GM19240 (cell line): ENCODE measurements around the gene IFITM5.
A peak's percentile ranks its signal among the peaks of the same experiment; 100 is the strongest.
"Not testable (repeated sequence)": the region's sequence is repeated elsewhere in the genome, so short reads cannot be mapped to it uniquely, and the experiment has no call there.

ENCODE experiments used
- DNase-seq: peaks from one replicate; pipeline ENCODE4 v3.0.0; 2011; ENCODE audit warnings: low spot score; ENCODE audit not compliant: insufficient read length

Gene IFITM5

GRCh38 chr11:328012-328411 is 28.7 kb upstream of the IFITM5 start:
- DNase-seq: no peak

- no peak for DNase-seq
These were observed 28.2 kb upstream of the IFITM5 start for GRCh38 chr11:327581-327923.

GRCh38 chr11:326842-327580 is 27.7 kb upstream of the IFITM5 start:
- DNase-seq: no peak

- DNase-seq: no peak
These were observed 27.2 kb upstream of the IFITM5 start for GRCh38 chr11:326592-326841.

GRCh38 chr11:325796-326591 is 26.7 kb upstream of the IFITM5 start:
- no peak for DNase-seq

GRCh38 chr11:324593-325517 is 25.5 kb upstream of the IFITM5 start:
- DNase-seq: not testable (repeated sequence)

DNA sequence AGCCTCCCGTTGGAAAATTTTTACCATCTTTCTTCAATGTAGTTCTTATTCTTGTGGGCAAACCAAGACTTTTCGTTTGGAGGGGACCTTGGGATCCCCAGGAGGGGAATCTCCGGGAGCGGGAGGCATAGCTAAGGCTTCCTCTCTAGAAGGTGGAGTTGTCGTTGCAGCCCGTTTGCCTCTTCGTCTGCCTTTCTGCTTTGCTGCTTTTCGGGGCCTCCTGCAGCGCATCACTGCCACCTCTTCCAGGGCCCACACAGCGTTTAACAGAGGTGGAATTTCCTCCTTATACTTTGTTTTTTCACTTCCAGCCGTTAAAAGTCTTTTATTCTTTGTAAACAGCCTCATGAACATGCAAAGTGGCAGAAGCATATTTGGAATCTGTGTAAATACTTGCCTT is 24.8 kb upstream of the IFITM5 start:
- no peak for DNase-seq

DNA sequence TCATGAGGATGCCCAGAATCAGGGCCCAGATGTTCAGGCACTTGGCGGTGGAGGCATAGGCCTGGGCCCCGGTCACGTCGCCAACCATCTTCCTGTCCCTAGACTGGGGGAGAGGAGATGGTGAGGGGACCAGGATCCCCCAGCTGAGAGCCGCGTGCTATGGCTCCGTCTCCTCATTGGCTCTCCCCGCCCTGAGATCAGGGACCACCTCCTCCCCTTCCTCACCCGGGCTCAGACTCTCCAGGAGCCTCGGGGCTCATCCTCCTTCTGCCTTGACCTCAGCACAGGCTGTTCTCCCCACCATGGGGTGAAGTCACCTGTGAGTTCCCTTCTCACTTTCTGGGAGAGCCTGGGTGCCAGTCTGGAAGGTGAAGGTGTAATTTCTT is 20.6 kb upstream of the IFITM5 start:
- DNase-seq: not testable (repeated sequence)

GRCh38 chr11:319121-319887 is 20.0 kb upstream of the IFITM5 start:
- DNase-seq: not testable (repeated sequence)

- DNase-seq: not testable (repeated sequence)
These were observed 19.2 kb upstream of the IFITM5 start for GRCh38 chr11:318405-319120.

DNA sequence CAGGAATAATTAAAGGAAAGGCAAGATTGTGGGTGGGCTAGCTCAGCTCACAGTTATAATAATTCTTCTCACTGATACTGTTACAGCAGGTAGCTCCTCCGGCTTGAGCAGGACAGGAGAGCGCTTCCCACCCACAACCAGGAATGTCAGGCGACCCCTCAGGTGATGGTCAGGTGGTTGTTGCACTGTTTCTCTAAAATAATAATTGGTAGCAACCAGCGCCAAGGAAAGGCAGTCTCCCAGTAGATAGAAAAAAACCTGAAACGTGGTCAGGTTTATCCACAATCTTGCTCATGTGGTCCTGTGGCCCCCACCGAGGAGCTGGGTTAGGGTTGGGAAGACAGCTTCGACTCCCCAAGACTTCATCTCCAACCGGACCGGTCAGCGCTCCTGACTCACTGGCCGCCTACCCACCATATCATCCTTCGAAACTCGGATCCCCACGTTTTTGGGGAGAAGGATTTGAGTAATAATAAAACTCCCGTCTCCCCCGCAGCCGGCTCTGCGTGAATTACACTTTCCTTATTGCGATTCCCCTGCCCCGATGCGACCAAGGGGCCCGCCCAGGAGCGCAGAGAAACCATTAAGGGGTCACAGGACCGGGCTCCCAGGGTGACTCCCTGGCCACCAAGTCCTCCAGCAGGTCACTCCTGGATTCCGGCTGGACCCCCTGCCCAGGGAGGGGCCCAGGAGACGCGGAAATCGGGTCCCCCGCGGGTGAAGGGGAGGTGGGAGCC is 18.5 kb upstream of the IFITM5 start:
- DNase-seq: not testable (repeated sequence)

DNA sequence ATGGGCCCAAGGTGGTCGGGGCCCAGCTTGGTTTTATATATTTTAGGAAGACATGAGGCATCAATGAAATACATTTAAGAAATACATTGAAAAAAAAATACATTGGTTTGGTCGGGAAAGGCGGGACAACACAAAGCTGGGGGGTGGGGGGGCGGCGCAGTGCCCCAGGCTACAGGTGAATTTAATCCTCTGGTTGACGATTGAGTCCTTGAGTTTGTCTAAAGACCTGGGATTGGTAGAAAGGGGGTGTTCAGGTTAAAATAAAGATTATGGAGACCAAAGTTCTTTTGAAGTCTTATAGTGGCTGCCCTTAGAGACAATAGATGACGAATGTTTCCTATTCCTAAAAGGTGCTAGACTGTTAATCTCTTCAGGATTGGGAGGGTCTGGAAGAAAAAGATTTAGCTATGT is 17.6 kb upstream of the IFITM5 start:
- DNase-seq: no peak

- DNase-seq: no peak
These were observed 16.8 kb upstream of the IFITM5 start for GRCh38 chr11:316031-316701.

DNA sequence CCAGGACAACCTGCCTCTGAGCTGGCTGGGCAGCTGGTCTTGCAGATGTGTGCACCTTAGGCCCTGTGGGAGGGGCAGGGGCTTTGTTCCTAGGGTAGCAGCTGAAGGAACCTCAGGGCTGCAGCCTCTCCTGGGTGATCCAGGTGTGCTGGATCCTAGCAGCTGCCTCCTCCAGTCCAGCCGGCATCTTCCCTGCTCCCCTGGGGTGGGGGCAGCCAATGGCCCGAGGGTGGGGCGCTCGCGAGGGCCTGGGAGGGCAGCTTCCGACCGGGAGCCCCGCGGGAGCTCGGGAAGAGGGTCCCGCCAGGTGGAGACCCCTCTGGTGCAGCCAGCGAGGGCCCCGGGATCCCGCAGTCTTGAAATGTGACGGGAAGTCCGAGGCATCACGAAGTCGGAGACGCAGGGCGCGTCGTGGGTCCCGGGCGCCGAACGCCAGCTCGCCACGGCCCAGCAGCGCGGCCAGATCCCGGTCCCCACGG is 16.2 kb upstream of the IFITM5 start:
- DNase-seq: no peak

DNA sequence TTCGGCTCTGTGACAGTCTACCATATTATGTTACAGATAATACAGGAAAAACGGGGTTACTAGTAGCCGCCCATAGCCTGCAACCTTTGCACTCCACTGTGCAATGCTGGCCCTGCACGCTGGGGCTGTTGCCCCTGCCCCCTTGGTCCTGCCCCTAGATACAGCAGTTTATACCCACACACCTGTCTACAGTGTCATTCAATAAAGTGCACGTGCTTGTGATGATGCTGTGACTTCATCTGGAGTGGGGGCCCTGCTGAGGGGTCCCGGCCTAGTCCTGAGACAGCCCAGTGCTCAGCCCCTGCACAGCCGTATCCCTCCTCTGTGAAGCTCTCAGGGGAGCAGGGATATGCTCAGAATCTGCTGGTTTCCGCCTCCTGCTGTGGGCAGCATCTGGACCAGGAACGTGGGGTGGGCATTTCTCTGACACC is 15.7 kb upstream of the IFITM5 start:
- no peak for DNase-seq

GRCh38 chr11:314554-314875 is 15.2 kb upstream of the IFITM5 start:
- not testable (repeated sequence) for DNase-seq

GRCh38 chr11:313787-314553 is 14.6 kb upstream of the IFITM5 start, which contains the start of gene IFITM1:
Gene IFITM1 (plus strand): TSS chr11:314040. CDS start chr11:314171, 131 bp downstream.
- peak; percentile 88 for DNase-seq

GRCh38 chr11:313304-313786 is 14.0 kb upstream of the IFITM5 start:
- DNase-seq: no peak
